Measurements from ENCODE around the gene PTPRT. TPM values are rescaled to one million over a fixed set of nuclear protein-coding genes. Genes with fewer than 3 reads are reported as not detected.

PTPRT gene
- total RNA-seq, 2 experiments from 2014 or later, result not detected

GRCh38 chr20:42432496-42433334, 757.0 kb downstream of the PTPRT start:
- ATAC-seq (no peak), DNase-seq (no peak)
- no peak for TF ChIP-seq CTCF (IDR thresholded peaks at IDR 0.05)
- Mint-ChIP-seq H3K27ac (no peak overlapping the region), H3K4me3 (no peak overlapping the region), H3K4me1 (ENCODE audit: low read depth) (no peaks in the 10 kb centered on the region), H3K27me3 (no peaks in the 10 kb centered on the region), H3K36me3 (ENCODE audit: low read depth) (no peaks in the 10 kb centered on the region), H3K9me3 (peaks cover 2% of the 10 kb centered on the region)
- POLR2A ChIA-PET, result interaction anchor here (0.6 kb wide), 1 partner anchor 158 kb away, joined by 3 read pairs; no protein-coding TSS in a partner anchor
- intact Hi-C loops (cut with micrococcal nuclease), result no loop called here
- CTCF ChIA-PET, result no interaction called here

GRCh38 chr20:42430598-42430997, 759.1 kb downstream of the PTPRT start:
- DNase-seq (no peak), ATAC-seq (no peak)
- intact Hi-C loops (cut with micrococcal nuclease), result no loop called here
- Mint-ChIP-seq H3K27ac (no peak overlapping the region), H3K36me3 (ENCODE audit: low read depth) (no peaks in the 10 kb centered on the region), H3K27me3 (no peaks in the 10 kb centered on the region), H3K4me1 (ENCODE audit: low read depth) (no peaks in the 10 kb centered on the region), H3K9me3 (peaks cover 5% of the 10 kb centered on the region), H3K4me3 (no peak overlapping the region)
- CTCF ChIA-PET, result no interaction called here
- TF ChIP-seq CTCF (IDR thresholded peaks at IDR 0.05), result no peak
- POLR2A ChIA-PET, result no interaction called here

DNA sequence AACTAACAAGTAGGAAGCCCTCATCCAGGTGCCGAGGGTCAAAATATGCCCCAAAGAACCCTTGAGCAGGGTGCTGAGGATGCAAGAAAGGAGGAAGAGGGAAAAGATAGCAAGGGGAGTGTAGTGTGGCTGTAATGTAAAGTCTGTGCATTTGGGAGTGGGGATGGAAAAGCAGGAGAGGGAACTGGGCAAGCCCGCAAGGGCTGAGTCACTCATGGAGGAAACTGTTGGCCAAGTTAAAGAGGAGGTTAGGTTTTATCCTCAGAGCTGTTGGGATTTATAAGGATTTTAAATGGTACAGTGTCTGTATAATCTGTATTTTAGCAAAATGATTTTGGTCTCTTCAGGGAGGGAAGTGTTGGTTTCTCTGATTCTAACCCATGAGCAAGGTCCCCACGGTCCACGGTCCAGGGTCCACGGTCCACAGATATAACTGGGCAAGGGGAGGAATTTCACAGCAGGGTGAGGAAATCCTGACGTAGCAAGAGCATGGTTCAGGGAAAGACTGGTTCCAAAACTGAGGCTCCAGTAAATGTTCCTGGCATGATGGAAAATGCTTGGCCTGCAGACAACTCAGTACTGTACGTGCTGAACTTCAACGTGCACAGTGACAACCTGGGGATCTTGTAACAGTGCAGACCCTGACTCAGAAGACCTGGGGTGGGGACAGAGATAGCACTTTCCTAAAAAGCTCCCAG, 759.8 kb downstream of the PTPRT start:
- CTCF ChIA-PET, result no interaction called here

DNA sequence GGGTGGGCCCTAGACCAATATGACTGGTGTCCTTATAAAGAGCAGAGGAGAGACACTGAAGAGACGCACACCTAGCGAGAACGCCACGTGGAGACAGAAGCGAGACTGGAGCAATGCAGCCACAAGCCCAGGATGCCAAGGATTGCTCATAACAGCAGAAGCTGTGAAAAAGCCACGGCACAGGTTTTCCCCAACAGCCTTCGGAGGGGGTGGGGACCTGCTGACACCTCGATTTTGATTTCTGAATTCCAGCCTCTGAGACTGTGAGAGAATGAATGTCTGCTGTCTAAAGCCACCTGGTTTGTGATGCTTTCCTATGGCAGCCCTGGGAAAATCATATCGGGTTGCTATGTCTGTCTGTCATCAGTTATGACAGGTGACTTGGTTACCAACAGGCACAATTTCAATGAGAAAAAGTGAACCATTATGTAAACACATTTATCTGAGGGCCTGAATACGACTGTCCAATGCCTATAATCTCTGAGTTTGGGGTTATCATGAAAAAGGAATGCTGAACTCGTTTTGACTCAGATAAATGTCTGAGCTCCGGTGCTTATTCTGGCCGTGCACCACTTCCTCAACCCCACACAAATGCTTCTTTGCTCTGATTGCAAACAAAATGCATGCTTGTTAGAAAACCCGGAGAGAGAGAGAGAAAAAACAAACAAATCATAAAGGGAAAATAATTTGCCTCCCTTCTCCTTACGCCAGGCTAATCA, 769.7 kb downstream of the PTPRT start:
- Mint-ChIP-seq H3K36me3 (ENCODE audit: low read depth) (no peaks in the 10 kb centered on the region), H3K4me1 (ENCODE audit: low read depth) (no peaks in the 10 kb centered on the region), H3K4me3 (no peak overlapping the region), H3K27me3 (no peaks in the 10 kb centered on the region), H3K9me3 (peaks cover 6% of the 10 kb centered on the region), H3K27ac (no peak overlapping the region)
- ATAC-seq (no peak), DNase-seq (no peak)
- CTCF ChIA-PET, result no interaction called here
- POLR2A ChIA-PET, result no interaction called here
- TF ChIP-seq CTCF (IDR thresholded peaks at IDR 0.05), result no peak
- intact Hi-C loops (cut with micrococcal nuclease), result no loop called here

More for the DNA sequence above, 759.8 kb downstream of the PTPRT start:
- POLR2A ChIA-PET, result no interaction called here
- intact Hi-C loops (cut with micrococcal nuclease), result no loop called here
- TF ChIP-seq CTCF (IDR thresholded peaks at IDR 0.05), result no peak
- ATAC-seq (no peak), DNase-seq (no peak)
- H3K36me3 Mint-ChIP-seq (ENCODE audit: low read depth), result no peaks in the 10 kb centered on the region
- no peaks in the 10 kb centered on the region for H3K27me3 Mint-ChIP-seq
- peaks cover 5% of the 10 kb centered on the region for H3K9me3 Mint-ChIP-seq
- H3K4me1 Mint-ChIP-seq (ENCODE audit: low read depth), result no peaks in the 10 kb centered on the region
- no peak overlapping the region for H3K4me3 Mint-ChIP-seq
- no peak overlapping the region for H3K27ac Mint-ChIP-seq

All from activated CD8-positive, alpha-beta T cell treated with anti-CD3 and anti-CD28 coated beads for 36 hours (primary cell).